ENCODE measurements around the gene DUSP22. TPM values are rescaled to one million over a fixed set of nuclear protein-coding genes. Genes with fewer than 3 reads are reported as not detected.

The DUSP22 gene
- total and polyA plus RNA-seq, 9 of the 15 experiments (the other 6 are each of a cell fraction or from before 2014, with no cell fraction given): 9.3 to 19.4 (median 11.8) TPM

GRCh38 chr6:292506-293192 is 362 bp downstream of the DUSP22 start (continued):
- peak; percentile 31 for TF ChIP-seq SUPT5H (IDR thresholded peaks at IDR 0.05)
- no peak for TF ChIP-seq ZNF23 (CRISPR knock-in tag; IDR thresholded peaks at IDR 0.05)
- no peak for TF ChIP-seq U2AF2 (optimal IDR thresholded peaks at IDR 0.05; ENCODE audit: low read depth, low read length)
- TF ChIP-seq POLR2AphosphoS5 (IDR thresholded peaks at IDR 0.05; ENCODE audit: control insufficient read depth, insufficient read depth, low read depth, low read length): no peak
- TF ChIP-seq POLR2G (IDR thresholded peaks at IDR 0.05; ENCODE audit: low read depth, low read length): peak; percentile 12
- no peak for TF ChIP-seq SREBF1 (IDR thresholded peaks at IDR 0.05; ENCODE audit: borderline replicate concordance, low read depth, low read length)

DNA sequence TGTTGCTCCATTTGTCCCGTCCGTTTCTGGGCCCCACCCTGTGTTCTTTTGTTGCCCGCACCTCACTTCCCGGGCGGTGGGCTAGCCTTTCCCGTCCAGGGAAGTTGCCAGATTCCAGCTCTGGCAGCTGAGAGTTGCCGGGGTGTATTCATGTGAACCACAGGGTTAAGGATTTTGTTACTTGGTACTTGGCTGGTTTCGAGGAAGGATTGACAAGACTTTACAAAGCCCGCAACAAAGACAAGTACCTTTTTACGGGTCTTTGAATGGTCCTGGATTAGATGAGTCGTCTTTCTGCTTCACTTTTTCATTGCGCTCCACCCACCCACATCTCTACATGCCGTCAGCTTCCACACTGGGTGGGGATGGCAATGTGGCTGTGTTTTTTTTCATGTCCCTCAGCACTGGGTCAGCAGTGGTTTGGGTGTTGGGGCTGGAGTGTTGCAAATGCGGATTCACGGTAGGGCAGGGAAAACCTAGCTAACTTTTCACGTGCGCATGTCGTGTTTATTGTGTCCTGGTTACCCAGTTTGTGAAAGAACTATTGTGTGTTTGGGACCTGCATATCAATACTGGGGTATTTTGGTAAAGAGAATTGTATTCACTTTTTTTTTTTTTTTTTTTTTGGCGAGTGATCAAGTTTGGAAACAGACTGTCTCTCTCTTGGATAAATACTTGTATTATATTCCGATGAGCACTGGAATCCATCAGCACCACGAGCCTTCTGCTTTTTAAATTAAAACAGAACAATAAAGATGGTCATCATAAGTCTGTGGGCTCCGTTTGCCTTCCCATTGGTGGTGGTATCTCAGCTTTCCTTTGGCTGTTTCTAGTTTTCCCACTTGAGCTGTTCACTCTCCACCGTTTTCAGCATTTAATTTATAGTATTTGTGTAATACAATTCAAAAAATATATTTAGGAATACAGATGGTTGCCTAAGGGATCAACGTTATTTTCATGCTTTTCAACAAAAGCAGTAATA is 1.2 kb downstream of the DUSP22 start:
- no peak for DNase-seq (ENCODE audit: extremely low read depth in 1 of 4, low spot score in 3 of 4)
- FAIRE-seq: peak; percentile 46
- Histone ChIP-seq H3K4me1 (replicated peaks in 1 of 2; ENCODE audit: control insufficient read depth in 2 of 2, insufficient read depth in 2 of 2, low read length in 2 of 2) (peaks cover 11 to 21% of the 10 kb centered on the region in 2 experiments; a peak in 4 of 5 replicates), H4K20me1 (replicated peaks; ENCODE audit: control insufficient read depth, insufficient read depth, low read length) (0 out of 2 replicates have a peak, but pooled peaks cover 5% of the 10 kb centered on the region), H3K36me3 (ENCODE audit: control insufficient read depth, insufficient read depth, low read length) (no peaks in the 10 kb centered on the region), H3K27ac (ENCODE audit: extremely low read depth, low read depth, low read length) (peak overlapping the region; percentile 68; the same call in 2 of the 3 replicates), H2AFZ (ENCODE audit: low read depth, low read length) (peak overlapping the region; percentile 95), H3K4me2 (ENCODE audit: insufficient read depth, low read length) (peak overlapping the region; percentile 76), H3K9me1 (ENCODE audit: control insufficient read depth, insufficient read depth, low read length) (no peaks in the 10 kb centered on the region), H3K9me3 (replicated peaks; ENCODE audit: control insufficient read depth, insufficient read depth, low read depth, low read length) (no peaks in the 10 kb centered on the region), H3K27me3 (ENCODE audit: control insufficient read depth in 2 of 2, insufficient read depth in 2 of 2, low read length in 2 of 2) (peaks cover 3 to 15% of the 10 kb centered on the region in 2 experiments; a peak in 4 of 5 replicates), H3K79me2 (ENCODE audit: control insufficient read depth, insufficient read depth, low read length) (peaks cover 3% of the 10 kb centered on the region; the same call in 1 of the 3 replicates), H3K4me3 (peak overlapping the region; percentile 49), H3K9ac (ENCODE audit: insufficient read depth in 1 of 2, low read depth in 2 of 2, low read length in 2 of 2) (peak overlapping the region; percentile 65 to 94; a peak in 3 of 4 replicates)
- WGBS (ENCODE audit: insufficient coverage, low coverage, missing lambda C conversion rate): 22% methylated on average over 24 of the region's 24 CpGs
- ChIA-PET CTCF (ENCODE audit: low intra/inter-chr PET ratio) (no interaction called here), POLR2A (interaction anchor here (0.5 to 1.4 kb wide), 4 partner anchors 9 to 145 kb away, joined by 3 to 5 read pairs (median 3); no protein-coding TSS in a partner anchor)
- no peak for ATAC-seq
- TSS peak; percentile 51 for BruUV-seq (replicated peaks)
- in situ Hi-C loops (cut with MboI) (no loop called here), intact Hi-C loops (cut with micrococcal nuclease) (loop anchor here (2.0 to 5.0 kb wide), 2 partner anchors 47 to 114 kb away; no protein-coding TSS in a partner anchor)
- no peak for TF ChIP-seq KLF6 (CRISPR knock-in tag; IDR thresholded peaks at IDR 0.05; ENCODE audit: borderline replicate concordance)
- TF ChIP-seq, protein P1, sequence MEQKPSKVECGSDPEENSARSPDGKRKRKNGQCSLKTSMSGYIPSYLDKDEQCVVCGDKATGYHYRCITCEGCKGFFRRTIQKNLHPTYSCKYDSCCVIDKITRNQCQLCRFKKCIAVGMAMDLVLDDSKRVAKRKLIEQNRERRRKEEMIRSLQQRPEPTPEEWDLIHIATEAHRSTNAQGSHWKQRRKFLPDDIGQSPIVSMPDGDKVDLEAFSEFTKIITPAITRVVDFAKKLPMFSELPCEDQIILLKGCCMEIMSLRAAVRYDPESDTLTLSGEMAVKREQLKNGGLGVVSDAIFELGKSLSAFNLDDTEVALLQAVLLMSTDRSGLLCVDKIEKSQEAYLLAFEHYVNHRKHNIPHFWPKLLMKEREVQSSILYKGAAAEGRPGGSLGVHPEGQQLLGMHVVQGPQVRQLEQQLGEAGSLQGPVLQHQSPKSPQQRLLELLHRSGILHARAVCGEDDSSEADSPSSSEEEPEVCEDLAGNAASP (IDR thresholded peaks at IDR 0.05): no peak
- TF ChIP-seq, protein P2, sequence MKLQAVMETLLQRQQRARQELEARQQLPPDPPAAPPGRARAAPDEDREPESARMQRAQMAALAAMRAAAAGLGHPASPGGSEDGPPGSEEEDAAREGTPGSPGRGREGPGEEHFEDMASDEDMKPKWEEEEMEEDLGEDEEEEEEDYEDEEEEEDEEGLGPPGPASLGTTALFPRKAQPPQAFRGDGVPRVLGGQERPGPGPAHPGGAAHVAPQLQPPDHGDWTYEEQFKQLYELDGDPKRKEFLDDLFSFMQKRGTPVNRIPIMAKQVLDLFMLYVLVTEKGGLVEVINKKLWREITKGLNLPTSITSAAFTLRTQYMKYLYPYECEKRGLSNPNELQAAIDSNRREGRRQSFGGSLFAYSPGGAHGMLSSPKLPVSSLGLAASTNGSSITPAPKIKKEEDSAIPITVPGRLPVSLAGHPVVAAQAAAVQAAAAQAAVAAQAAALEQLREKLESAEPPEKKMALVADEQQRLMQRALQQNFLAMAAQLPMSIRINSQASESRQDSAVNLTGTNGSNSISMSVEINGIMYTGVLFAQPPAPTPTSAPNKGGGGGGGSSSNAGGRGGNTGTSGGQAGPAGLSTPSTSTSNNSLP (IDR thresholded peaks at IDR 0.05; ENCODE audit: borderline replicate concordance, low read depth, low read length): no peak
- no peak for TF ChIP-seq NUFIP1 (IDR thresholded peaks at IDR 0.05; ENCODE audit: partially characterized antibody)
- TF ChIP-seq LCOR (CRISPR knock-in tag; IDR thresholded peaks at IDR 0.05): no peak
- no peak for TF ChIP-seq MAFK (IDR thresholded peaks at IDR 0.05; ENCODE audit: low read length)
- TF ChIP-seq ATF1 (CRISPR knock-in tag; IDR thresholded peaks at IDR 0.05): no peak
- TF ChIP-seq ATF1 (tag; IDR thresholded peaks at IDR 0.05): no peak
- TF ChIP-seq, protein P3, sequence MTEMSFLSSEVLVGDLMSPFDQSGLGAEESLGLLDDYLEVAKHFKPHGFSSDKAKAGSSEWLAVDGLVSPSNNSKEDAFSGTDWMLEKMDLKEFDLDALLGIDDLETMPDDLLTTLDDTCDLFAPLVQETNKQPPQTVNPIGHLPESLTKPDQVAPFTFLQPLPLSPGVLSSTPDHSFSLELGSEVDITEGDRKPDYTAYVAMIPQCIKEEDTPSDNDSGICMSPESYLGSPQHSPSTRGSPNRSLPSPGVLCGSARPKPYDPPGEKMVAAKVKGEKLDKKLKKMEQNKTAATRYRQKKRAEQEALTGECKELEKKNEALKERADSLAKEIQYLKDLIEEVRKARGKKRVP (CRISPR knock-in tag; IDR thresholded peaks at IDR 0.05): no peak
